Inflammatory macrophage treated with lipopolysaccharide for 1 hour (primary cell): ENCODE data around the gene SLC26A11.
"Not testable (repeated sequence)": the region's sequence is repeated elsewhere in the genome, so short reads cannot be mapped to it uniquely, and the experiment has no call there.

Source experiments
- DNase-seq, 2 donors: peaks; one replicate each; pipeline ENCODE4 v3.0.0-alpha.2; 2020 to 2022

SLC26A11 gene

GRCh38 chr17:80196652-80197051, 23.6 kb upstream of the SLC26A11 start:
- peak in 1 of 2 donors; percentile 22 for DNase-seq

- no peak for DNase-seq
Measured at GRCh38 chr17:80198144-80198661, 22.0 kb upstream of the SLC26A11 start.

GRCh38 chr17:80199295-80199694, 20.9 kb upstream of the SLC26A11 start:
- DNase-seq = not testable (repeated sequence)

- DNase-seq = no peak
Measured at GRCh38 chr17:80201446-80201845, 18.8 kb upstream of the SLC26A11 start.

GRCh38 chr17:80202197-80202596, 18.0 kb upstream of the SLC26A11 start:
- DNase-seq = no peak

GRCh38 chr17:80203471-80203963, 16.7 kb upstream of the SLC26A11 start:
- no peak for DNase-seq

- DNase-seq = no peak
Measured at GRCh38 chr17:80204626-80205468, 15.4 kb upstream of the SLC26A11 start.

GRCh38 chr17:80205811-80206210, 14.4 kb upstream of the SLC26A11 start:
- no peak for DNase-seq

GRCh38 chr17:80208050-80208449, 12.2 kb upstream of the SLC26A11 start:
- DNase-seq = no peak

- no peak for DNase-seq
Measured at GRCh38 chr17:80209765-80210164, 10.5 kb upstream of the SLC26A11 start.

GRCh38 chr17:80210348-80211108, 9.7 kb upstream of the SLC26A11 start:
- no peak for DNase-seq

GRCh38 chr17:80212109-80212508, 8.1 kb upstream of the SLC26A11 start:
- no peak for DNase-seq

GRCh38 chr17:80212511-80212910, 7.7 kb upstream of the SLC26A11 start:
- peak in 1 of 2 donors; percentile 15 for DNase-seq

- DNase-seq = peak; percentile 80 to 83
Measured at GRCh38 chr17:80212962-80213642, 7.1 kb upstream of the SLC26A11 start.

GRCh38 chr17:80213643-80213975, 6.6 kb upstream of the SLC26A11 start:
- no peak for DNase-seq

- DNase-seq = no peak
Measured at GRCh38 chr17:80214012-80214877, 6.0 kb upstream of the SLC26A11 start.

- DNase-seq = no peak
Measured at GRCh38 chr17:80214878-80215210, 5.4 kb upstream of the SLC26A11 start.

- no peak for DNase-seq
Measured at GRCh38 chr17:80216473-80217456, 3.5 kb upstream of the SLC26A11 start.

- DNase-seq = no peak
Measured at GRCh38 chr17:80217703-80218362, 2.4 kb upstream of the SLC26A11 start.

GRCh38 chr17:80218391-80218790, 1.8 kb upstream of the SLC26A11 start:
- no peak for DNase-seq
